Activated T-cell treated with anti-CD3 and anti-CD28 coated beads, Interleukin-2, amount 50 U/mL, for 1 hour (primary cell): ENCODE measurements around the gene GSC2.

Experiments
- DNase-seq: peaks from one replicate; pipeline ENCODE4 v3.0.0-alpha.2; 2020

Gene GSC2

DNA sequence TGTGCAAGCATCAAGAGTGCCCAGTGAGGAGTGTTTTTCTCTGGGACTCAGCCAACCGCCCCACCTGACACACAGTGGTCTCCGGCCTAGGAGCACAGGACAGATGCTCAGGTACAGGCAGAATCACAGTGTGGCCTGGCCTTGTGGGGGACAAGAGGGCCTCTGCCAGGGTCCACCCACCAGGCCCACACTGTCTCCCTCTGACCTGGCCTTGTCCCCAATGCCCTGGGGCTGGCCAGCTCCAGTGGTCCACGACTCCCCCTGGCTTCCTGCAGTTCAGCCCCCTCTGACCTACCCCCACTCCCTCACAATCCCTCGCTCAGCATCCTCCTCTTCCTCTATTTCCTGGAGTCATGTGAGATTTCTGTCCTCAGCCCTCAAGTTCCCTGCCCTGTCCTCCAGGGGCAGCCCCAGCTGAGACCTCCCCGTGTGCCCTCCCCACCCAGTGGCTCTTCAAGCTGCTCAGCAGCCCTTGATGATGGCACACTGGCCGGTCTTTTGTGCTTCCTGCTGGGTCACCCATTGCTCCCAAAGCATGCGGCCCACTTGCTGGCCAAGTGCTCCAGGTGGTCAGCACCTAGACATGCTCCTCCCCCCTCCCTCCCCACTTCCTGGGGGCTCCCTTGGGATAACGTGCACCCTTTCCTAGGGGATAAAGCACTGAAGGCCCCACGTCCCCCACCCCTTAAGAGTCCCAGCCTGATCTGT lies 17.2 kb downstream of the GSC2 start:
- no peak for DNase-seq

DNA sequence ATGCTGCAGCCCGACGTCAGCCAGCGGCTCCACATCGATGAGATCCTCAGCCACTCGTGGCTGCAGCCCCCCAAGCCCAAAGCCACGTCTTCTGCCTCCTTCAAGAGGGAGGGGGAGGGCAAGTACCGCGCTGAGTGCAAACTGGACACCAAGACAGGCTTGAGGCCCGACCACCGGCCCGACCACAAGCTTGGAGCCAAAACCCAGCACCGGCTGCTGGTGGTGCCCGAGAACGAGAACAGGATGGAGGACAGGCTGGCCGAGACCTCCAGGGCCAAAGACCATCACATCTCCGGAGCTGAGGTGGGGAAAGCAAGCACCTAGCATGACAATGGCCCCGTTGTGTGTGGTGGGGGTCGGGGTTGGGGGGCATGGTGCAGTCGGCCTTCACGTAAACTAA lies 17.9 kb downstream of the GSC2 start:
- no peak for DNase-seq

DNA sequence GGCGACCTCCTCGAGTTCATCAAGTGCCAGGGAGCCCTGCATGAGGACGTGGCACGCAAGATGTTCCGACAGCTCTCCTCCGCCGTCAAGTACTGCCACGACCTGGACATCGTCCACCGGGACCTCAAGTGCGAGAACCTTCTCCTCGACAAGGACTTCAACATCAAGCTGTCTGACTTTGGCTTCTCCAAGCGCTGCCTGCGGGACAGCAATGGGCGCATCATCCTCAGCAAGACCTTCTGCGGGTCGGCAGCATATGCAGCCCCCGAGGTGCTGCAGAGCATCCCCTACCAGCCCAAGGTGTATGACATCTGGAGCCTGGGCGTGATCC lies 18.4 kb downstream of the GSC2 start:
- no peak for DNase-seq

DNA sequence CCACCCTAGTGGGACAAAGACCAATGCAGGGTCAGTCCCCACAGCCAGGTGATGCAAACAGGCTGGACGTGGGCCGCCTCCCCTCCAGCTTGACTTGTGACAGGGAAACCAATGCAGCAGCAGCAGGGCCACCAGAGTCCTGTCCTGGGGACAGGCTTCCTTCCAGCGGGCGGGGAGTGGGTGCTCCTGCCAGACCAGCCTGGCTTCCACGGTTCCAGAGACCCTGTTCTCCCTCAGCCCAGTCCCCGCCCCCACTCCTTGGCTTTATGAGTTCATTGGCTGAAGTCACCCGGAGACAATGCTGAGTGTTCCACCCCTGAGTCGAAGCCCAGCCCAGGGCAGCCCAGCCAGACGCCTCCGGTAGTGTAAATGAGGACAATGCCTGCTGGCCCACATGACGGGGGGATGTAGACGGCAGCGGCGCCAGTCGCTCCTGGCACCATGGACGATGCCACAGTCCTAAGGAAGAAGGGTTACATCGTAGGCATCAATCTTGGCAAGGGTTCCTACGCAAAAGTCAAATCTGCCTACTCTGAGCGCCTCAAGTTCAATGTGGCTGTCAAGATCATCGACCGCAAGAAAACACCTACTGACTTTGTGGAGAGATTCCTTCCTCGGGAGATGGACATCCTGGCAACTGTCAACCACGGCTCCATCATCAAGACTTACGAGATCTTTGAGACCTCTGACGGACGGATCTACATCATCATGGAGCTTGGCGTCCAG lies 19.0 kb downstream of the GSC2 start, which contains the start of gene TSSK2:
Gene TSSK2, plus strand, starts transcription at position 350 of the 726 bp plus-strand sequence. Its CDS starts 92 bp downstream, at position 442.
- DNase-seq, result no peak

DNA sequence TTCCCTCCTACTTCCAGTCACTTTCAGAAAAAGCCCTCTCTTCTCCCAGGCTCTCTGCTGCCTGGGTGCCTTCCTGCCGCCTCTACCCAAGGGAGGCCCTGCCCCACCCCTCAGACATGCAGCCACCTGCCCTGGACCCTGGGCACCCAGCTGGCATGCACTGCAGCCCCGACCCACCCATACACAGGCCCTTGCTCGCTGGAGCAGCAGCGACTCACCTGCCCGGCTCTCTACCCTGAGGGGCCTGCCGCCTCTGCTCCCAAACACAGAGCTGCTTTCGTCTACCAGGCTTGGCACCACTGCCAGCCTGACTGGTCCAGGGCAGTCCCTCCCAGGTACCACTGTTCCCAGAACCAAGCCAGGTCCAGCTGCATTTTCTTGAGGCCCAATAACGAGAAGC lies 20.2 kb downstream of the GSC2 start:
- DNase-seq, result no peak

DNA sequence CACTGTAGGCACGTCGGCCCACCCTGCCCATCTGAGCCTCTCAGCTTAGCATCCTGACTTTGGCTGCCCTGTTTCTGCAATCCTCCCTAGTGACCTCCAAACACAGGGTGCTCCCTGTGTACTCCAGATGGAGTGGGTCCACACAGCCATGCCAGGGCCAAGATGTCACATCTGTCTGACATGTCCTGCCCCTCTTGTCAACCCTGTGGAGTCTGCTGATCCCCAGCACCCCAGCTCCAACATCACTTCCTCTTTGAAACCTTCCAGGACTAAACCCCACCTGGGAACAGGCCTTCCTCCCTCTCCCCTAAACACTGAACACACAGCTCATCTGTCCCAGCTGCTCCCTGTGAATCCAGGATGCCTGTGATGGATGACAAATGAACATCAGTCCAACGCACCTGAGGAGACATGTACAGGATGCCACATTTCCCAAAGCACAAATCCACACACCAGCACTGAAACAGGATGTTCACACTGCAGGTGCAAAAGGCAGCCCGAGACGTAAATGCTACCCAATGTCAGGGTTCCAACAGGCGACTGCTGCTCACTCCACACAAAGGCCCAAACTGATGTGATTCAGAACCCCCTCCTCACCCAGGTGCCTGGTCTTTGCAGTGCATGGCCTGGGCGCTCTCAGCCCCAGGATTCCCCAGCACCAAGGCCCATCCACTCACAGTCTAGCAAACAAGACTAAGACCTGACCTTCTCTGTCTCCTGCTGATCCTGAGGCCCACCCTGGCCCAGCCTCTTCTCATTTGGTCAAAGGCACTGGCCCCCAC lies 21.0 kb downstream of the GSC2 start:
- no peak for DNase-seq

DNA sequence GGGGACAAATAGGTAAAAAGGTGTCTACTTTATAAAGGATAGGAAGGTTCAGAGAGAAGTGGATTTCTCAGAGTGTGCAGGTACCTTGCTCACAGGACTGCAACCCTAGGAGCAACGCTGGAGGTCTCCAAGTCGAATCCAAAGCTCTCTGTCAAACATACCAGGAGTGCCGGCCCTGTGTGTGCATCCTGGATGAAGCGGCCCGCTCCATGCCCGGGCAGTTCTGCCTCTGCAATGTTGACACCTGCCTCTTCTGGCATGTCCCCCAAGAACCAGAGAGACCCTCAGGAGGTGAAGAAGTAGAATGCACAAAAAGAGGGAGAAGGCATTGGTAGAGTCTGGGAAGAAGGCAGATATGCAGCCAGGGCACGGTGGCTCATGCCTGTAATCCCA lies 22.1 kb downstream of the GSC2 start:
- DNase-seq, result no peak

DNA sequence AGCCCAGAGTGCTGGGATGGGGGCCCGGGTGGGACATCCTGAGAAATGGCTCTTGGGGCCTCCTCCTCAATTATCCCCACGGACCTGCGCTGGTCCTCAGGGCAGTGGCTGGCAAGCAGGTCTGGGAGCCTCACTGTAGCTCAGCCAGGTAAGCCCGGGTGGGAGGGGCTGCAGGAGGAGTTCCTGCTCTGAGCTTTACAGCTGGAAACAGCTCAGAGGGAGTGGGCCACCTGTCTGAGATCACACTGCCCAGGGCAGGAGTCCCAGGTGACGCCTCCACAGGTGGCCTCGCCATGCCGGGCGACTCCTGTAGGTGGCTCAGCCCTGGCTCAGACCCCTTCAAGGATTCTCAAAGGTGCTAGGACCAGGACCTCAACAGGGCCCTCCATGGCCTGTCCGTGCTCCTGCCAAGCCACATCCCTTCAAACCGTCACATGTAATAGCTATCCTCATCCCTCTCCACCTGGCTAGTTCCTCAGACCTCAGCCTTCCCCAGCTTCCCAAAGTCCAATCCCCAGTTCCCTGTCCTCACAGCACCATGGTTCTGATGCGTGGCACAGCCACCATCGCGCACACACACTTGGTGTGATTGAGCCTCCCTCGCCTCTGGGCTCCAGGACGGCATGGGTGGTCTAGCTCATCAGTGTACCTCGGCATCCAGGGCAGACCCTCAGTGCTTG lies 22.6 kb downstream of the GSC2 start:
- DNase-seq, result no peak

DNA sequence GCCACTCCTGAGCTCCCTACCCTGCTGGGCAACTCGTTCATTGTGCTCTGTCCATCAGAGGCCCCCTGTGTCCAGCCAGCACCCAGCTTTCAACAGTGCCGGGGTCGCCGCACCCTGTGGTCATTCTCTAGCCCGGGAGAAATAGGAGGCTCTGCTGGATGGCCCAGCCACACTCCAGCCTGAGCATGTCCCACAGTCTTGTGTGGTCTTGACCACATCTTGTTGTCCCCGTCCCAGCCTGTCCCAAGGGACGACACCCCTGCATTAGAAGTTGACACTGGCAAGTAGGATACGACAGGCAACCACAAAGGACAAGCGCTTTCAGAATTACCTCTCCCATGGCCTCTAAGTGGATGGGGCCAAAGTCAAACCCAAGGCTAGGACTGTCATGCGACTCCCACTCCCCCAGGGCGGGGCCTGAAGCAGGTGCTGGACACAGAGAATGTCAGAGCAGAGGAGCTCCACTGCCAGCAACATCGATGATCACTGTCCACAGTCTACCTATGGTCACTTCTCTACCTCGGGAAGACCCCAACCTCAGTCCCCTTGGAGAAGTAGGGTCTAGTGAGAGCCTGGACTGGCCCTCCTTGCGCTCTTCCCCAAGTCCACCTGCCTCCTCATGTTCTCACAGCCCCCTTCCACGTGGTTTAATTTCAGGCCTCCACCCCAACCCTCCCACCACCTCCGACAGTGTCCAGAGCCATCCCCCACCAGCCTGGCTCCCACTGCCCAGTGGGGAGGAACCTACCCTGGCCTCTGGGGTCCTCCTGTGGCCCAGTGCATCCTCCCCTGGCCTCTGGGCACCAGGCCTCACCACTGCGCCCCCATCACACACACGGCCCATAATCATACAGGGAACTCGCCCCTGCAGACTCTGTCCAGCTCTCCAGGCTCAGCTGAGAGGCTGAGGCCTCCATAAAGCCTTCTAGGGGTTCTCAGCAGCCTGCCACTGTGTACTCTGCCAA lies 23.5 kb downstream of the GSC2 start:
- DNase-seq, result no peak

DNA sequence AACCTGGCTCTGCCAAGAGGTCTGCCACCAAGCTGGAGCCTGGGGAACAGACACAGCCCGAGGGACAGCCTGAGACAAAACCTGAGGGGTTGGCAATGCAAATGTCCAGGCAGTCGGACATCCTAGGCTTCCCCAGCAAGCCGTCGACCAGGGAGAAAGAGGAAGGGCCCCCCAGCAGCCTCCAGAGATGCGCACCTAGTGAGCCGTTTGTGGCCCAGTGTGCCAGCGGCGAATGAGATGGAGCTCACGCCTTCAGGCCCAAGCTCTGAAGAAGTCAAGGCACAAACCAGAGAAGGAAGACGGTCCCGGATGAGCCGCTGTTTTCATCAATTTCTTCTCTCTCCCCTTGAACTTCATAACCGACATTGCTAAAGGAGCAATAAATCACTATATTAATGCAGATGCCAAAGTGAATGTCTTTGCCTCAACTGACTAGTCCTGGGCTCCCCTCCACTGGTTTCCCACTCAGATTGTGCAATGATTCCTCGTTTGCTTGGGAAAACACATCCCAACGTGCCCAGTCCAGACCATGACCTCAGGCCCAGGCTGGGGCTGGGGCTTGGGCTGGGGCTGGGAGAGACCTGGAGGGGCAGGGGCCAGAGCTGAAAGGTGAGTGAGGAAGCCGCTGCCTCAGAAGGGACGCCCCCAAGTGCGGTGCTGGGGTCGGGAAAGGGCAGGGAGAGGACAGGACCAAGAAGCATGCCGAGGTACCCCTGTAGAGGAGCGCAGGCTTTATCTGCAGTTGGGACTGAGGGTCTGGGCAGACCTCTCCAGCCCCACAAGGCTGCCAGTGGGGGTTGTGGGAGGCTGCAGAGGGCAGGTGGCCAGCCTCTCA lies 24.4 kb downstream of the GSC2 start:
- DNase-seq, result no peak

DNA sequence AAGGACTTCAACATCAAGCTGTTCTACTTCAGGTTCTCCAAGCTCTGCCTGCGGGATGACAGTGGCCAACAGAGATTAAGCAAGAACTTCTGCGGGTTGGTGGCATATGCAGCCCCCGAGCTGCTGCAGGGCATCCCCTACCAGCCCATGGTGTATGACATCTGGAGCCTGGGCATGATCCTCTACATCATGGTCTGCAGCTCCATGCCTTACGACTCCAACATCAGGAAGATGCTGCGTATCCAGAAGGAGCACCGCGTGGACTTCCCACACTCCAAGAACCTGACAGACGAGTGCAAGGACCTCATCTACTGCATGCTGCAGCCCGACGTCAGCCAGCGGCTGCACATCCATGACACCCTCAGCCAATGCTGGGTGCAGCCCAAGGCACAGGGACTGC lies 25.1 kb downstream of the GSC2 start:
- DNase-seq, result no peak

DNA sequence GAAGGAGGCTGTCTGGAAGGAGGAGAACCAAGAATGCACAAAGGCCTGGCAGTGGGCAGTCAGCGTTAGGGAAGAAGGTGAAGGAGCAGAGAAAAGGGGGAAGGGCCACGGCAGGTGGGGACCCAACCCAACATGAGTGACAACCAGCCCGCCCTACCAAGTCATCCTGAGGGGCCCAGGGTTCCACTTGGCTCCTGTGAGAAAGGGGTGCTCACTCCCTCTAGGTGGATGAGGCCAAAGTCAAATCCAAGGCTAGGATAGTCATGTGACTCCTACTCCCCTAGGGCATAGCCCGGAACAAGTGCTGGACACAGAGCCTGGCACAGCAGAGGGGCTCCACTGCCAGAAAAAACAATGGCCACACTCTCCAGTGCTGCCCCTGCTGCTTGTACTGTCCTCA lies 25.7 kb downstream of the GSC2 start:
- DNase-seq, result no peak

DNA sequence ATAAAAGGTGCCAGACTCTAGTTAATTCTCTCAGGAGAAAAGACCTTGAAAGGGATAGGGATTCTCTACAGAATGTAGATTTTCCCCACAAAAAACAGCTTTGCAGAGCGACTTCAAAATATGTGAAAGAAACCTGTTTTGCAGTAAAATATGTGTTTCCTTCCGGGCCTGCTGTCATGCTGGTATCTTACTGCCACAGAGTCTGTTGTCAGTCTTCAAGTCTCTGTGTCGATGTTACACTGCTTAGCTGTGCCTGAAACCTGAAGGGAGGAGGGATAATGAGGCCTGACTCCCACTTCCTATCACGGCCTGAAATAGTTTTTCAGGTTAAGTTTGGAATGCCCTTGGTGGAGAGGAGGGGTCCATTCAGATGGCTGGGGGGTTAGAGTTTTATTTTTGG lies 26.2 kb downstream of the GSC2 start:
- no peak for DNase-seq

DNA sequence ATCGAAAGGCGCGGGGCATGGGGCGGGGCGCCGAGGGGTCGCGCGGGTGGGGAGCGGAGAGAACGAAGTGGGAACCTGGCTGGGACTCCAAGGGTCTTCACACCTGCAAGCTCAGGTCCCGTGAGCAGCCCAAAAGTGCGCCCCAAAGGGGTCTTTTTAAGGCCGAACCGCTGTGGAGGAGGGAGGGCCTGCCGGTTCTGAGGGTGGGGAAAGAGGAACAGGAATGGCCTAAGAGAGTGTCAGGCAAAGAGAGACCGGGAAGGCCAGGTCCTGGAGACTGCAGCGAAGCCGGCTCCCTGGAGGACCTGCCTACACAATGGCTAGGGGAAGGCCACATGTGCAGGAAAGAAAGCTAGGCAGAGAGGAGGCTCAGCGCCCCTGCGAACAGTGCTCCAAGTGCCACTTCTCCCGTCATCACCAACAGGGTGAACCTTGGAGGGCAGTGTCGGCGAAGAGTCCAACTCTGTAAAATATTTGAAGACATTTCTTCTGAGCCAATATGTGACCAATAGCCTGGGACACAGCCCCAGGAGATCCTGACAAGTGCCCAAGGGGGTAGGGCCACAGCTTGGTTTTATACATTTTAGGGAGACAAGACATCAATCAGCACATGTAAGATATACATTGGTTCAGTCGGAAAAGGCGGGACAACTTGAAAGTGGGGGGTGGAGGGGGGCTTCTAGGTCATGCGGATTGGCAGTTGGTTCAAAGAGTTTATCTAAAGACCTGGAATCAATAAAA lies 27.2 kb downstream of the GSC2 start:
- DNase-seq, result no peak

DNA sequence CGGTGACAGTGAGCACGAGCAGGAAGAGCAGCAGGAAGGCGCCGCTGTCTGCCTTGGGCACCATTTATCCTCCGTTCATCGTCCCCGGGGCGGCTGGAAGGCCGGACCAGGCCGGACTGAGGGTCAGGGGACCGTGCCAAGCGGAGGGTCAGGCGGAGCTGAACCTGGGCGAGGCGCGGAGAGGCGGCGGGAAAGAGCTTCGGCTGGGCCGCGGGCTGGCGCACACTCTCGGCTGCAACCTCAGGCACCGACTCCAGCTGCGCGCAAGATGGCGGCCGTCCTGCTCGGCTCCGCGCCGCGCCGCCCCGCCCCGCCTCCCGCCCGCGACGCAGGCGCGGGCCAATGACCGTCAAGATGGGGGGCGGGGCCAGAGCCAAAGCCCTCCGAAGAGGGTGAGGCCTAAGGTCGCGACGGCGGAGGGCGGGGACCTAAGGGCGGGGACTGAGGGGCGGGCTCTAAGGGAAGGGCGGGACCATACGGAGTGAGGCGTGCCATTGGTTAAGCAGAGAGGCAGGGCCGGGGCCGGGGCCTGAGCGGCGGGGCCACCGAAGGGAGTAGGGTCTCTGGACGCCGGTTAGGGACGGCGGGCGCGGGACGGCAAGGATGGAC lies 27.8 kb downstream of the GSC2 start, which contains the start of gene DGCR2:
Gene DGCR2, minus strand, starts transcription at position 270 of the 609 bp plus-strand sequence. Its CDS starts 206 bp downstream, at position 64.
- peak; percentile 96 for DNase-seq

DNA sequence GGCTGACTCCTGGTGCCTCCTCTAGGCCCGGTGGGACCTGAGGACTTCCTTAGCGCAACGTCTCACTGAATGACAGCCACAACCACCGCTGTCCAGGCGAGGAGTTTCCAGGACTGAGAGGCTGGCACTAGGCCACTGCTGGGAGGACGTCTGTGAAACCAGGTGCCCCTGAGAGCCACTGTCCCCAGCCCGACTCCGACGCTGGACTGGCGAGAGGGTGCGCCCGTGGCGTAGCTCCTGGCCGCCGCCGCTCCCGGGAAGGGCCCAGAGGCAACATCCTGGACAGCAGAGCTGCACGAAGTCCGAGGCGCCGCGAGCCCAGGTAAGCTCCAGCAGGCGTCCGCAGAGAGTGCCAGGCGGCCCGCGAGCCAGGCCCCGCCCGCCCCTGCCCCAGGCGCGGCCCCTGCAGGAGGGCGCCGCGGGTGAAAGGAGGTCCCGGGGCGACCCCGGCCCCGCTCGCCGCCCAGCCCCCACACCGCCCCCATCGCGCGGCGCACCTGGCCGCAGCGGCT lies 28.4 kb downstream of the GSC2 start:
- DNase-seq, result peak; percentile 50

DNA sequence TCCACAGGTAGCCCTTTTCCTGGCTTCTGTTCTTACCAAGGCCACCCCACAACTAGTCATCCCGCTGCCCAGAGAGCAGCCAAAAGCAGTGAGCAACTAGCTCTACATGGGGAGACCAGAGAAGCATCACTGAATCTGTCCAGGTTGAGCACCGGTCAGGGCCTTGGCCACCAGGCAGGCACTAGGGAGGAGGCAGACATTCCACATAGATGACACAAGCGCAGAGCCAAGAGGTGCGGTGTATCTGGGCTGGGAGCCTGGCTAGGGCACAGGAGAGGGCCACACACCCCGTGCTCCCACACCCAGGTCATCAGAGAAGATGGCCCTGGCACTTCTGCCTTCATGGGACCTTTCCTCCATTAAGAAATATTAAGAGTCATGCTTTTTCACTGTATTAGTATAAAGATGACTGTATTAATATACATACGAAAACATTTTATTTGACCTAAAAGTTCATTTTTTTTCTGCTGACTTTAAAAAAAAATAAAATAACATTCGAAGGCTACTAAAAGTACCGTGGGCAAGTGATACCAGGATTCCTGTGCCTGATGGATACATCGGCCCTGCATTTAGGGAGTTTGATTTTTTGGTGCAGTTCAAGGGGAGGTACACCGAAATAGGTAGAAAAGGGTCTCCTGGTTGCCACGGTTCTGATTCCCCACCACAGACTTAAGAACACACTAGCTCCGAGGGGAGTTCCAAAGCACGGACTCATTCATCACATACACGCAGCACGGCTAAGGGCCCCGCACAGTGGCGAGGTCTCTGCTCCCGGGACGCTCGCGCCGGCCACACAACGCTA lies 29.1 kb downstream of the GSC2 start:
- DNase-seq, result no peak

DNA sequence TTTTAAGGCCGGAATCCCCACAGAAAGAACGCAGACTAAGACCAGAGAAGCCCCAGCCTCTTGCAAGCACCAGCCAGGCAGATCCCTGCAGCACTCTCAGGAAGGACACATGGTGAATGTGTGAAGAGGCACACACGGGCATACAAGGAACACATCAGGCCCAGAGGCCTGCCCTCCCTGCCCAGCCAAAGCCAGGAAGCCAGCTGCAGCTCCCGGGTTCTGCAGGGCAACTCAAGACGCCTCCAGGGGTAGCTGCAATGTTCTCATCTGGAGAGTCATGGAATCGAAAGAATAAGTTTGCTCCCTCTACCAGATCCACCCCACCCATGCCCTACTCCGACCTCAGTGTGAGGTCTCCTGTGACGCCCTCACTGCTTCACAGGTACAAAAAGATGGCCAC lies 30.1 kb downstream of the GSC2 start:
- DNase-seq, result no peak
